ENCODE data around the gene KCNE2. TPM values are rescaled to one million over a fixed set of nuclear protein-coding genes. Genes with fewer than 3 reads are reported as not detected.

The KCNE2 gene
- total RNA-seq, 1 donor from 2014 or later = not detected

GRCh38 chr21:34355570-34355969 lies 8.2 kb upstream of the KCNE2 start:
- DNase-seq = no peak
- Mint-ChIP-seq H3K9me3 (ENCODE audit: unreplicated experiment) (no peaks in the 10 kb centered on the region), H3K36me3 (ENCODE audit: unreplicated experiment) (peaks cover 5% of the 10 kb centered on the region), H3K27ac (ENCODE audit: unreplicated experiment) (no peak overlapping the region), H3K4me3 (ENCODE audit: unreplicated experiment) (no peak overlapping the region), H3K27me3 (ENCODE audit: unreplicated experiment) (peaks cover 2% of the 10 kb centered on the region), H3K4me1 (ENCODE audit: low read depth, unreplicated experiment) (no peaks in the 10 kb centered on the region)
- no peak for TF ChIP-seq CTCF (IDR thresholded peaks at IDR 0.05; ENCODE audit: partially characterized antibody, unreplicated experiment)

GRCh38 chr21:34357889-34358288 lies 5.9 kb upstream of the KCNE2 start:
- peaks cover 5% of the 10 kb centered on the region for H3K36me3 Mint-ChIP-seq (ENCODE audit: unreplicated experiment)
- DNase-seq = no peak
- H3K4me3 Mint-ChIP-seq (ENCODE audit: unreplicated experiment) = no peak overlapping the region
- no peak for TF ChIP-seq CTCF (IDR thresholded peaks at IDR 0.05; ENCODE audit: partially characterized antibody, unreplicated experiment)
- no peak overlapping the region for H3K27ac Mint-ChIP-seq (ENCODE audit: unreplicated experiment)
- peaks cover 2% of the 10 kb centered on the region for H3K27me3 Mint-ChIP-seq (ENCODE audit: unreplicated experiment)
- no peaks in the 10 kb centered on the region for H3K4me1 Mint-ChIP-seq (ENCODE audit: low read depth, unreplicated experiment)
- H3K9me3 Mint-ChIP-seq (ENCODE audit: unreplicated experiment) = no peaks in the 10 kb centered on the region

- H3K27ac Mint-ChIP-seq (ENCODE audit: unreplicated experiment) = no peak overlapping the region
- no peak for DNase-seq
- no peaks in the 10 kb centered on the region for H3K9me3 Mint-ChIP-seq (ENCODE audit: unreplicated experiment)
- H3K4me3 Mint-ChIP-seq (ENCODE audit: unreplicated experiment) = no peak overlapping the region
- peaks cover 5% of the 10 kb centered on the region for H3K36me3 Mint-ChIP-seq (ENCODE audit: unreplicated experiment)
- H3K4me1 Mint-ChIP-seq (ENCODE audit: low read depth, unreplicated experiment) = no peaks in the 10 kb centered on the region
- H3K27me3 Mint-ChIP-seq (ENCODE audit: unreplicated experiment) = peaks cover under 1% of the 10 kb centered on the region
- no peak for TF ChIP-seq CTCF (IDR thresholded peaks at IDR 0.05; ENCODE audit: partially characterized antibody, unreplicated experiment)
Measured at GRCh38 chr21:34358866-34359265, 4.9 kb upstream of the KCNE2 start.

- TF ChIP-seq CTCF (IDR thresholded peaks at IDR 0.05; ENCODE audit: partially characterized antibody, unreplicated experiment) = no peak
- H3K27me3 Mint-ChIP-seq (ENCODE audit: unreplicated experiment) = no peaks in the 10 kb centered on the region
- H3K9me3 Mint-ChIP-seq (ENCODE audit: unreplicated experiment) = no peaks in the 10 kb centered on the region
- H3K27ac Mint-ChIP-seq (ENCODE audit: unreplicated experiment) = no peak overlapping the region
- no peak overlapping the region for H3K4me3 Mint-ChIP-seq (ENCODE audit: unreplicated experiment)
- DNase-seq = no peak
- H3K36me3 Mint-ChIP-seq (ENCODE audit: unreplicated experiment) = peaks cover 5% of the 10 kb centered on the region
- no peaks in the 10 kb centered on the region for H3K4me1 Mint-ChIP-seq (ENCODE audit: low read depth, unreplicated experiment)
Measured at GRCh38 chr21:34360488-34361241, 3.1 kb upstream of the KCNE2 start.

GRCh38 chr21:34362136-34362444 lies 1.7 kb upstream of the KCNE2 start:
- Mint-ChIP-seq H3K27ac (ENCODE audit: unreplicated experiment) (no peak overlapping the region), H3K27me3 (ENCODE audit: unreplicated experiment) (no peaks in the 10 kb centered on the region), H3K4me1 (ENCODE audit: low read depth, unreplicated experiment) (no peaks in the 10 kb centered on the region), H3K4me3 (ENCODE audit: unreplicated experiment) (no peak overlapping the region), H3K9me3 (ENCODE audit: unreplicated experiment) (no peaks in the 10 kb centered on the region), H3K36me3 (ENCODE audit: unreplicated experiment) (peaks cover 5% of the 10 kb centered on the region)
- no peak for DNase-seq
- TF ChIP-seq CTCF (IDR thresholded peaks at IDR 0.05; ENCODE audit: partially characterized antibody, unreplicated experiment) = no peak

All from glutamatergic neuron (in vitro differentiated cells).